Vagina (tissue), 2 donors: Measurements from ENCODE around the gene ZFHX3. TPM values are rescaled to one million over a fixed set of nuclear protein-coding genes. Genes with fewer than 3 reads are reported as not detected.

Experiments
- DNase-seq, 2 donors: peaks; one replicate each; pipeline ENCODE4 v3.0.0-alpha.2; 2017; ENCODE audit errors: extremely low spot score in 2 of 2
- H3K27ac ChIP-seq: fragments of 200-600 bp; sonication (generic); one replicate; pipeline ENCODE4 v1.5.1; 2019
- H3K27me3 ChIP-seq: fragments of 200-600 bp; sonication (generic); one replicate; pipeline ENCODE4 v1.5.1; 2019
- H3K36me3 ChIP-seq, 2 donors: fragments of 200-600 bp; sonication (generic); one replicate each; pipeline ENCODE4 v1.5.1; 2017 to 2019
- H3K4me1 ChIP-seq: fragments of 200-600 bp; sonication (generic); one replicate; pipeline ENCODE4 v1.5.1; 2019
- H3K4me3 ChIP-seq, 2 donors: fragments of 200-600 bp; sonication (generic); 1 replicate in 1 of 2; 2 replicates in 1 of 2; pipeline ENCODE4 v1.5.1; 2016 to 2019
- H3K9me3 ChIP-seq: fragments of 200-600 bp; sonication (generic); one replicate; pipeline ENCODE4 v1.5.1; 2019
- CTCF ChIP-seq, 3 experiments: fragments of 450-650 bp in 2 of 3; fragments of 200-600 bp in 1 of 3; sonication (generic) in 1 of 3; IDR thresholded peaks; one replicate each; pipeline ENCODE4 v1.5.1; 2017 to 2019; ENCODE audit warnings: antibody characterized with exemption in 3 of 3, mild to moderate bottlenecking in 2 of 3, moderate library complexity in 2 of 3
- POLR2A ChIP-seq, 2 donors: fragments of 450-650 bp; IDR thresholded peaks; one replicate each; pipeline ENCODE4 v1.6.1; 2017; ENCODE audit warnings: antibody characterized with exemption in 2 of 2, mild to moderate bottlenecking in 2 of 2, moderate library complexity in 2 of 2
- POLR2AphosphoS5 ChIP-seq, 2 donors: sonication (generic); formaldehyde crosslinking; IDR thresholded peaks; one replicate each; pipeline ENCODE4 v1.9.0; 2017; ENCODE audit warnings: antibody characterized with exemption in 2 of 2, mild to moderate bottlenecking in 2 of 2, low read depth in 1 of 2; ENCODE audit not compliant: insufficient read depth in 1 of 2
- intact Hi-C: fragments of 100-400 bp; cut with DNase I; formaldehyde crosslinking; loops from one replicate; pipeline ENCODE4 v1.15.1; 2023
- total RNA-seq: library from RNA; depleted of rRNA; stranded (reverse); fragments of >200 nt; gene quantifications from one replicate; pipeline ENCODE4 v1.2.3, GENCODE V29; 2016

The ZFHX3 gene
- total RNA-seq, 1 donor from 2014 or later: 28.0 TPM

GRCh38 chr16:72878301-72879269 is 169.3 kb downstream of the ZFHX3 start:
- TF ChIP-seq POLR2AphosphoS5 (IDR thresholded peaks at IDR 0.05; ENCODE audit: insufficient read depth in 1 of 2, low read depth in 1 of 2) (no peak), POLR2A (IDR thresholded peaks at IDR 0.05) (no peak), CTCF (IDR thresholded peaks at IDR 0.05) (no peak)
- H3K9me3 ChIP-seq: no peaks in the 10 kb centered on the region
- no peaks in the 10 kb centered on the region for H3K36me3 ChIP-seq
- no peaks in the 10 kb centered on the region for H3K27me3 ChIP-seq
- DNase-seq: no peak
- peaks cover 25% of the 10 kb centered on the region for H3K4me1 ChIP-seq
- no peak overlapping the region for H3K4me3 ChIP-seq
- intact Hi-C loops: no loop called here
- H3K27ac ChIP-seq: no peak overlapping the region

- no peak for TF ChIP-seq CTCF (IDR thresholded peaks at IDR 0.05)
- no peak for TF ChIP-seq POLR2A (IDR thresholded peaks at IDR 0.05)
- no peak overlapping the region for H3K4me3 ChIP-seq
- no peak overlapping the region for H3K27ac ChIP-seq
- no peaks in the 10 kb centered on the region for H3K9me3 ChIP-seq
- DNase-seq: no peak
- no peaks in the 10 kb centered on the region for H3K36me3 ChIP-seq
- no peaks in the 10 kb centered on the region for H3K27me3 ChIP-seq
- intact Hi-C loops: no loop called here
- peaks cover 25% of the 10 kb centered on the region for H3K4me1 ChIP-seq
These were observed 170.4 kb downstream of the ZFHX3 start for GRCh38 chr16:72877374-72878028.

DNA sequence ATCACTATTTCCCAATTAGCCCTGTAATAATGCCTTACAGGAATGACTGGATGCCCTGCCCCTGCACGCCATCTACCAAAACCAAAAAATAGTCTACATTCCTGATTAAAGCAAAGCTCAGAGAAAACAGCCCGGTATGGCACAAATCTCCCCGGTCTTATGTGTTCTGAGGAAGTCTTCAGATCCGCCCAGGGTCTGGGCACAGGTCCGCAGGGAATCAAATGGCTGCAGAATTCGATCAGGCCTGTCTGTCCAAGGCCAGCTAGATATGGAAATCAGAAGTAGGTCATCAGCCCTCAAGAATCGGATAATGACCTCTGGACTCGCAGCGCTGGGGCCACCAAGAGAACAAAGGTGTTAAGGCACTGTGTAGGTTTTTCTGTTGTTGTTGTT is 171.0 kb downstream of the ZFHX3 start:
- Histone ChIP-seq H3K9me3 (no peaks in the 10 kb centered on the region), H3K27ac (no peak overlapping the region), H3K4me3 (no peak overlapping the region), H3K27me3 (no peaks in the 10 kb centered on the region), H3K36me3 (no peaks in the 10 kb centered on the region), H3K4me1 (peaks cover 25% of the 10 kb centered on the region)
- intact Hi-C loops: no loop called here
- no peak for TF ChIP-seq CTCF (IDR thresholded peaks at IDR 0.05)
- no peak for TF ChIP-seq POLR2AphosphoS5 (IDR thresholded peaks at IDR 0.05; ENCODE audit: insufficient read depth in 1 of 2, low read depth in 1 of 2)
- TF ChIP-seq POLR2A (IDR thresholded peaks at IDR 0.05): no peak
- DNase-seq: no peak

GRCh38 chr16:72876221-72876620 is 171.7 kb downstream of the ZFHX3 start:
- no peak overlapping the region for H3K4me3 ChIP-seq
- H3K9me3 ChIP-seq: no peaks in the 10 kb centered on the region
- no peak overlapping the region for H3K27ac ChIP-seq
- H3K4me1 ChIP-seq: peaks cover 25% of the 10 kb centered on the region
- H3K27me3 ChIP-seq: no peaks in the 10 kb centered on the region
- intact Hi-C loops: no loop called here
- H3K36me3 ChIP-seq: no peaks in the 10 kb centered on the region
- no peak for DNase-seq
- no peak for TF ChIP-seq POLR2A (IDR thresholded peaks at IDR 0.05)
- TF ChIP-seq CTCF (IDR thresholded peaks at IDR 0.05): no peak
- no peak for TF ChIP-seq POLR2AphosphoS5 (IDR thresholded peaks at IDR 0.05; ENCODE audit: insufficient read depth in 1 of 2, low read depth in 1 of 2)
